Activated CD4-positive, alpha-beta T cell treated with anti-CD3 and anti-CD28 coated beads, Interleukin-2, amount 50 U/mL, for 1 hour (primary cell): ENCODE data around the gene PRKCE.

Experiments
- DNase-seq: peaks from one replicate; pipeline ENCODE4 v3.0.0-alpha.2; 2020

The PRKCE gene

GRCh38 chr2:46039543-46040303, 388.2 kb downstream of the PRKCE start:
- no peak for DNase-seq

GRCh38 chr2:46040563-46041155, 389.2 kb downstream of the PRKCE start:
- DNase-seq: no peak

- no peak for DNase-seq
Measured at GRCh38 chr2:46041434-46041833, 390.0 kb downstream of the PRKCE start.

- DNase-seq: no peak
Measured at GRCh38 chr2:46042207-46042637, 390.7 kb downstream of the PRKCE start.

- DNase-seq: no peak
Measured at GRCh38 chr2:46042711-46043110, 391.2 kb downstream of the PRKCE start.

GRCh38 chr2:46045888-46046287, 394.4 kb downstream of the PRKCE start:
- DNase-seq: no peak

GRCh38 chr2:46047290-46047689, 395.8 kb downstream of the PRKCE start:
- DNase-seq: no peak

GRCh38 chr2:46048693-46049092, 397.2 kb downstream of the PRKCE start:
- DNase-seq: no peak

- DNase-seq: no peak
Measured at GRCh38 chr2:46050027-46050426, 398.6 kb downstream of the PRKCE start.

- no peak for DNase-seq
Measured at GRCh38 chr2:46050489-46050888, 399.0 kb downstream of the PRKCE start.

GRCh38 chr2:46051085-46051484, 399.6 kb downstream of the PRKCE start:
- DNase-seq: no peak

GRCh38 chr2:46053564-46053963, 402.1 kb downstream of the PRKCE start:
- no peak for DNase-seq

GRCh38 chr2:46056541-46056940, 405.1 kb downstream of the PRKCE start:
- no peak for DNase-seq

- DNase-seq: no peak
Measured at GRCh38 chr2:46058140-46058539, 406.7 kb downstream of the PRKCE start.

- DNase-seq: peak; percentile 63
Measured at GRCh38 chr2:46062637-46063412, 411.4 kb downstream of the PRKCE start.

GRCh38 chr2:46064396-46064795, 412.9 kb downstream of the PRKCE start:
- no peak for DNase-seq

GRCh38 chr2:46065152-46065551, 413.7 kb downstream of the PRKCE start:
- DNase-seq: no peak

- no peak for DNase-seq
Measured at GRCh38 chr2:46066116-46066515, 414.6 kb downstream of the PRKCE start.

- DNase-seq: no peak
Measured at GRCh38 chr2:46066601-46067000, 415.1 kb downstream of the PRKCE start.

- DNase-seq: no peak
Measured at GRCh38 chr2:46067062-46067461, 415.6 kb downstream of the PRKCE start.

- DNase-seq: no peak
Measured at GRCh38 chr2:46067501-46068305, 416.2 kb downstream of the PRKCE start.

- DNase-seq: no peak
Measured at GRCh38 chr2:46068636-46069035, 417.2 kb downstream of the PRKCE start.

- DNase-seq: no peak
Measured at GRCh38 chr2:46071074-46071473, 419.6 kb downstream of the PRKCE start.
